Progenitor cell of endocrine pancreas (in vitro differentiated cells): ENCODE data around the gene MAGEA11. TPM values are rescaled to one million over a fixed set of nuclear protein-coding genes. Genes with fewer than 3 reads are reported as not detected.
"Not testable (repeated sequence)": the region's sequence is repeated elsewhere in the genome, so short reads cannot be mapped to it uniquely, and the experiment has no call there.

Experiments
- DNase-seq: peaks from one replicate; pipeline ENCODE4 v3.0.0; 2021; ENCODE audit warnings: low spot score; ENCODE audit not compliant: unreplicated experiment
- H3K27ac Mint-ChIP-seq: 2 replicates; pipeline ENCODE4 v1.8.0; 2021; ENCODE audit warnings: mild to moderate bottlenecking, moderate library complexity, mixed read lengths
- H3K27me3 Mint-ChIP-seq: 2 replicates; pipeline ENCODE4 v1.8.0; 2021; ENCODE audit warnings: mixed read lengths
- H3K36me3 Mint-ChIP-seq: 2 replicates; pipeline ENCODE4 v1.8.0; 2022; ENCODE audit warnings: mixed read lengths; ENCODE audit not compliant: insufficient read depth
- H3K4me1 Mint-ChIP-seq: 2 replicates; pipeline ENCODE4 v1.8.0; 2021; ENCODE audit warnings: low read depth, mixed read lengths
- H3K4me3 Mint-ChIP-seq: 2 replicates; pipeline ENCODE4 v1.8.0; 2021; ENCODE audit warnings: low read depth, mild to moderate bottlenecking, moderate library complexity, mixed read lengths
- H3K9me3 Mint-ChIP-seq: 2 replicates; pipeline ENCODE4 v1.8.0; 2021; ENCODE audit warnings: low read depth, mixed read lengths
- CTCF ChIP-seq: fragments of 200-600 bp; sonication (generic); IDR thresholded peaks from one replicate; pipeline ENCODE4 v1.5.0; 2021; ENCODE audit warnings: antibody characterized with exemption, mild to moderate bottlenecking; ENCODE audit not compliant: unreplicated experiment
- total RNA-seq: library from RNA; stranded (reverse); gene quantifications from 2 replicates; pipeline ENCODE4 v1.2.1, GENCODE V29; 2021

Gene MAGEA11
- total RNA-seq, 1 donor from 2014 or later = not detected

- Mint-ChIP-seq H3K9me3 (peaks cover 13% of the 10 kb centered on the region), H3K4me3 (no peak overlapping the region)
- DNase-seq = no peak
These were observed 48.0 kb downstream of the MAGEA11 start for GRCh38 chrX:149759824-149760223.

GRCh38 chrX:149760965-149761364, 49.1 kb downstream of the MAGEA11 start:
- no peak overlapping the region for H3K4me3 Mint-ChIP-seq
- H3K36me3 Mint-ChIP-seq = no peaks in the 10 kb centered on the region
- no peak overlapping the region for H3K27ac Mint-ChIP-seq
- no peak for TF ChIP-seq CTCF
- H3K27me3 Mint-ChIP-seq = no peaks in the 10 kb centered on the region
- no peak for DNase-seq
- peaks cover 13% of the 10 kb centered on the region for H3K9me3 Mint-ChIP-seq
- no peaks in the 10 kb centered on the region for H3K4me1 Mint-ChIP-seq

More at GRCh38 chrX:149759824-149760223, 48.0 kb downstream of the MAGEA11 start:
- no peaks in the 10 kb centered on the region for H3K36me3 Mint-ChIP-seq
- H3K27ac Mint-ChIP-seq = no peak overlapping the region
- H3K27me3 Mint-ChIP-seq = no peaks in the 10 kb centered on the region
- H3K4me1 Mint-ChIP-seq = no peaks in the 10 kb centered on the region
- no peak for TF ChIP-seq CTCF

GRCh38 chrX:149761858-149762674, 50.2 kb downstream of the MAGEA11 start:
- not testable (repeated sequence) for H3K27me3 Mint-ChIP-seq, DNase-seq, H3K4me1 Mint-ChIP-seq, H3K36me3 Mint-ChIP-seq, H3K27ac Mint-ChIP-seq, H3K4me3 Mint-ChIP-seq
- peaks cover 16% of the 10 kb centered on the region for H3K9me3 Mint-ChIP-seq

GRCh38 chrX:149762696-149763614, 51.1 kb downstream of the MAGEA11 start:
- H3K4me3 Mint-ChIP-seq = no peak overlapping the region
- no peaks in the 10 kb centered on the region for H3K27me3 Mint-ChIP-seq
- no peaks in the 10 kb centered on the region for H3K4me1 Mint-ChIP-seq
- DNase-seq = no peak
- no peak for TF ChIP-seq CTCF
- H3K27ac Mint-ChIP-seq = no peak overlapping the region
- H3K36me3 Mint-ChIP-seq = no peaks in the 10 kb centered on the region
- H3K9me3 Mint-ChIP-seq = peaks cover 16% of the 10 kb centered on the region

Other genes starting within 250 kb of the MAGEA11 start
- gene IDS, start 206.8 kb upstream of the MAGEA11 start, total RNA-seq = 33.9 and 38.0 TPM in 2 replicates
- gene EOLA1, start 171.0 kb upstream of the MAGEA11 start, total RNA-seq = 17.8 and 19.5 TPM in 2 replicates
- gene HSFX3, start 162.1 kb upstream of the MAGEA11 start, total RNA-seq = not detected in 2 replicates
- not detected in 2 replicates for gene MAGEA9B, start 124.6 kb upstream of the MAGEA11 start, total RNA-seq
- gene HSFX2, start 116.7 kb upstream of the MAGEA11 start, total RNA-seq = 0.36 TPM in 1 of 2 replicates, not detected in the other
- 43.7 and 53.1 TPM in 2 replicates for gene TMEM185A, start 80.3 kb upstream of the MAGEA11 start, total RNA-seq
- 2.9 and 3.4 TPM in 2 replicates for gene HSFX1, start 62.0 kb downstream of the MAGEA11 start, total RNA-seq
- gene MAGEA9, start 69.9 kb downstream of the MAGEA11 start, total RNA-seq = not detected in 2 replicates
- 0.22 TPM in 1 of 2 replicates, not detected in the other for gene MAGEA8, start 169.1 kb downstream of the MAGEA11 start, total RNA-seq
- gene HSFX4, start 217.5 kb downstream of the MAGEA11 start, total RNA-seq = not detected in 2 replicates
- 34.4 and 36.4 TPM in 2 replicates for gene EOLA2, start 226.4 kb downstream of the MAGEA11 start, total RNA-seq